HG03196 (cell line): Measurements from ENCODE around the gene SLC2A1.
"Not testable (repeated sequence)": the region's sequence is repeated elsewhere in the genome, so short reads cannot be mapped to it uniquely, and the experiment has no call there.

Source experiments
- ATAC-seq: cut with Tn5 transposase; IDR thresholded peaks from one replicate; pipeline ENCODE4 v1.9.1; 2021; ENCODE audit not compliant: unreplicated experiment

The SLC2A1 gene

DNA sequence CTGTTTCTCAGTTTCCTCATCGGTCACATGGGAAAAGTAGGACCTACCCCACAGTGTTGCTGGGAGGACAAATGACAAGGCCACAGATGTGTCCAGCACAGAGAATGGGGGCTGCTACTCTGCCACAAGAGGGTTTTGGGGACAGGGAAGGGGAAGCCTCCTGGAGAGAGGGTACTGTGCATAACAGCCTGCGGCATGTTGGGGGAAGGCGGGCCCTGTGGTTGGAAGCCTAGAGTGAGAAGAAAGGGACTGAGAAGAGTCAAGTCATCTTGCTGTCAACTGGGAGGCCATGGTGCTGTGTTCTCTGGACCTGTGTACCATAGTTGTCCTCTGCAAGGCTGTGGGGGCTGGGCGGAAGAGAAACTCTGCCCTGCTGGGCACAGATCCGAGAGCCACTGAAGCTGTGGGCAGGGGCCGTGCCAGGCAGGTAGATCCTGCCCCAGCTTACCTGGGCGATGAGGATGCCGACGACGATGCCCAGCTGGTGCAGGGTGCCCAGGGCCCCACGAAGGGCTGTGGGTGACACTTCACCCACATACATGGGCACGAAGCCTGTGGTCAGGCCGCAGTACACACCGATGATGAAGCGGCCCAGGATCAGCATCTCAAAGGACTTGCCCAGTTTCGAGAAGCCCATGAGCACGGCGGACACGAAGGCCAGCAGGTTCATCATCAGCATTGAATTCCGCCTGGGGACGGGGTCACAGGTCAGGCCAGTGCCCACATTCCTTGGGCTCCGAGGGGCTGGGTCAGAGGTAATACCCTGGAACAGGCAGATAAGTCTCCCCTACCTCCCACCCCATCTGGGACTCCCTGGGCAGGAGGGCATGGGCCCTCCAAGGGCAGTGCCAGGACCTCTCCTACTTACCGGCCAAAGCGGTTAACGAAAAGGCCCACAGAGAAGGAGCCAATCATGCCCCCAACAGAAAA lies 28.2 kb downstream of the SLC2A1 start:
- ATAC-seq: no peak

DNA sequence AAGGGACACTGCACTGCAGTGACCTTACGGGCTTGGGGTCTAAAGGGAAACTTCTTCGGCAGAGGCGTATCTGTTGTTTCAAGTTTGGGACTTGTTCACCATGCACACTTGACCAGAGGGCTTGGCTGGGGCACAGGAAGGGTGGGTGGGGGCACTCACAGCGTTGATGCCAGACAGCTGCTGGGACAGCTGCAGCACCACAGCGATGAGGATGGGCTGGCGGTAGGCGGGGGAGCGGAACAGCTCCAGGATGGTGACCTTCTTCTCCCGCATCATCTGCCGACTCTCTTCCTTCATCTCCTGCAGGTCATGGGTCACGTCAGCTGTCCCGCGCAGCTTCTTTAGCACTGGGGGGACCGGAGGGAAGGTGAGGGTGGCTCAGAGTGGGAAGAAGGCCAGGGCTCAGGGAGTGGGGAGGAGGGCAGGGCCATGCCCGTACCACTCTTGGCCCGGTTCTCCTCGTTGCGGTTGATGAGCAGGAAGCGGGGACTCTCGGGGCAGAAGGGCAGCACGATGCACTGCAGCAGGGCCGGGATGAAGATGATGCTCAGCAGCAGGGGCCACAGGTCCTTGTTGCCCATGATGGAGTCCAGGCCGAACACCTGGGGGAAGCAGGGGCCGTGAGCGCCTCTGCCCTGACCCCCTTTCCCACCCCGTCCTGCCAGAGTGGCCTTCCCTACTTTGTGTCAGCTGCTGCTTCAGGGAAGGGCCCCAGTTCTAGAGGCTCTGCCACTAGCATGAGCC lies 29.1 kb downstream of the SLC2A1 start:
- ATAC-seq: no peak

- ATAC-seq: no peak
Measured at GRCh38 chr1:42928859-42929258, 29.8 kb downstream of the SLC2A1 start.

DNA sequence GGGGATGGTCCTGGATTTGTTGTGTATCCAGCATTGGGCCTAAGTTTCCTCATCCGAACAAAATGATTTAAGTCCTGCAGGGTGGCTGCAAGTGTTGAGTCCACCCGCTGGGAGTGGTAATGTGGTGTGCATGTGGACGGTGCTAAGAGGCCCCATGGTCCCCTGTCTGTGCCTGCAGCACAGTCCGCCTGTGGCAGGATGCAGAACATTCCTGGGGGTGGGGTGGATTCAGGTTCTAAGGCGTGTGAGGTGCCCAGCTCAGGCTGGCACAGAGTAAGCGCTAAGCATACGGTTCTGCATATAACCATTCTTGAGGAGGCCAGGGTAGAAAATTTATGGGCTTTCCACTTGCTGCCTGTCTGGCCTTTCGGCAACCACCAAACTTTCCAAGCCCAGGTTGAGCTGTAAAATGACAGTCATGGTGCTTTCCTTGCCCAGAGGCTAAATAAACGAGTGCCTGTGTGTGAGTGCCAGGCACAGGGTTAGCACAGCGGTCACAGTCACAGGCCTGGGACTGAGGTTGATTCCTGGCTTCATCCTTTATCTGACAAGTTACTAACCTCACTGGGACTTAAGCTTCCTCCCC lies 30.7 kb downstream of the SLC2A1 start:
- no peak for ATAC-seq

DNA sequence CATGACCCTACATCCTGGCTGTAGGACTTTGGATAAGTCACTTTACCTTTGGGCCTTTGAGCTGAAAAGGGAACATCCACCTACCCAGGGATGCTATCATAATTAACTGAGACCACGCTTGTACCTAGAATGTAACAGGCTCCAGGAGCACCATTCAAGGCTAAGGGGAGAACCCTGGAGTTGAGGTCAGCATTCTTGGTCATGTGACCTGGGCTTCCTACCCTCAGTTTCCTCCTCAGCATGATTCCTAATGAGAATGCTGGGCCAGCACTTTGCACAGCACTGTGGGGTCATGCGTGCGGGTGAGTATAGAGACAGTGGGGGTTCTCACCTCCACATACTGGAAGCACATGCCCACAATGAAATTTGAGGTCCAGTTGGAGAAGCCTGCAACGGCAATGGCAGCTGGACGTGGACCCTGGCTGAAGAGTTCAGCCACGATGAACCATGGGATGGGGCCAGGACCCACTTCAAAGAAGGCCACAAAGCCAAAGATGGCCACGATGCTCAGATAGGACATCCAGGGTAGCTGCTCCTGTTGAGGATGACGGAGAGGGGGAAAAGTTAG lies 31.3 kb downstream of the SLC2A1 start:
- no peak for ATAC-seq

DNA sequence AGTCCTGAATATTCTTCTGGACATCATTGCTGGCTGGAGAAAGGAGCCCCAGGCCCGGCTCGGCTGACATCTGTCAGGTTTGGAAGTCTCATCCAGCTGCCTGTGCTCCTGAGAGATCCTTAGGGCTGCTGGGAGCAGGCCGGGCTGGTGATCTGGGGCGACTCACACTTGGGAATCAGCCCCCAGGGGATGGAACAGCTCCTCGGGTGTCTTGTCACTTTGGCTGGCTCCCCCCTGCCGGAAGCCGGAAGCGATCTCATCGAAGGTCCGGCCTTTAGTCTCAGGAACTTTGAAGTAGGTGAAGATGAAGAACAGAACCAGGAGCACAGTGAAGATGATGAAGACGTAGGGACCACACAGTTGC lies 31.8 kb downstream of the SLC2A1 start:
- no peak for ATAC-seq

GRCh38 chr1:42926235-42926878 lies 32.3 kb downstream of the SLC2A1 start:
- no peak for ATAC-seq

DNA sequence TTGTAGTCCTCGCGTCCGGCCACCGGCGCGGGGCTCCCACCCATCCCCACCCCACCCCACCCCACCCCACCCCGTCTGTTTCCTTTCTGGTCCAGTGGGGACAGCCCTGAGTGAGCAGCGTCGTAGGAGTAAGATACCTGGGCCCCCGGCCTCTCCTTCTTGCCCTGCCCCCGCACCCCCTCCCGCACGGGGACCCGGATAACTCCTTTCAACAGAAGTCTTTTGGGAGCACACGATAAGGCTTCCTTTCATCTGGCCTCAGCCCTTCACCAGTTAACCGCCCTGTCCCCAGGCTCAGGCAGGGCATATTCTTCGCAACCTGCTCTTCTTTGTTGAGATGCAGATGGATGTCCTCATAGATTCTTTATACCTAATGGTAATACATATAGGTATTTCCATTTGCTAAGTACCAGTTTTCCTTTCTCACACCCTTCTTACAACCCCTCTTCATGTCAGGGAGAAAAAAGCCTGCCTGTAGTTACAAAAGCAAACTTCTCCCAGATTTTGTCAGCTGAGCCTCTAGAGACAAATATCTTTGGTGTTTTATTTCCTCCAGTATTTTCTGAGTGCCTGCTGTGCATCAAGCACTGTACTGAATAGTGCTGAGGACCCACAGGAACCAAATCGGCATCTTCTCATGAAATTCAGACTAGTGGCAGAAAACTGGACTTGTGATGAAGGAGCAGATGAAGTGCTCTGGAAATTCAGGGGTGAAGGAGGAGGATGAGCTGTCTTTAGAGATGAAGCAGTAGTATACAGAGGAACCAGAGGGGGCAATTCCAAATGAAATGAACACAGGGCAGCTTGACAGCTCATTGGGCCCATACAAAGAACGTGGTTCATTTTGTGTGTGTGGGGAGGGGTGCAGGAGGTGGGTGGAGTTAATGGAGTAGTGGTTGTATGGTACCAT lies 33.6 kb downstream of the SLC2A1 start:
- no peak for ATAC-seq

DNA sequence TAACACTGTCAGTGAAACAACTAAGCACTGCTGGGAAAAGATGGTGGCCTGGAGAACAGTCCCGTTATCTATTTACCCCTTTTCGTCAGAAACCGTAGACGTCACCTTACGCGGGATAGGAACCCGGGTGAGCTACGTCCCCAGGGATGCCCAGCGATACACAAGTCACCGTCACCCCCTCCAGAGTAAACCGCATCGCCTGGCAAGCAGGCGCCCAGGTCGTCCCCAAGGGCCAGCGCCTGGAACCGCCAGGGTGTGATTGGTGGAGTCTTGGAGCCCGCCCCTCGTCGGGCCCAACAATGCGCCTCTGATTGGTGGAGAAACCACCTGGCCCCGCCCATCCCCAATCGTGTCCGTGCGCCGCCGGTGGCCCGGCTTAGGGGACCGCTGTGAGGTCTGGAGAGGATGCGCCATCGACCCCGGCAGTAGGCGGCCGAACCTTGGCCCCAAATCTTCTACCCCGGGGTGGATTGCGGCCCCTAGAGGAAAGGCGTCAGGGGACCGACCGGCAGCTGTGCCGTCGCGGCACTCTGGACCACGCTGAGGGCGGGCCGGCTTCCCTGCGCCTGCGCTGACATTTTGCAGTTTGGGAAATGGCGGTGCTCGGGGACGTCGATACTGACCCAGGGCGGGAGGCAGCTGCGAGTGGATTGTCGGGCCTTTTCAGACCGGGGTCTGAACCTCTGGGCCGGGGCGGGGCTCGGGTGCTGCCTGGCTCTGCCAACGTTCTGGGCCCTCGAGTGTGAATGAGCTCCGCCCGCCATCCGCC lies 34.4 kb downstream of the SLC2A1 start:
- peak; percentile 80 for ATAC-seq

DNA sequence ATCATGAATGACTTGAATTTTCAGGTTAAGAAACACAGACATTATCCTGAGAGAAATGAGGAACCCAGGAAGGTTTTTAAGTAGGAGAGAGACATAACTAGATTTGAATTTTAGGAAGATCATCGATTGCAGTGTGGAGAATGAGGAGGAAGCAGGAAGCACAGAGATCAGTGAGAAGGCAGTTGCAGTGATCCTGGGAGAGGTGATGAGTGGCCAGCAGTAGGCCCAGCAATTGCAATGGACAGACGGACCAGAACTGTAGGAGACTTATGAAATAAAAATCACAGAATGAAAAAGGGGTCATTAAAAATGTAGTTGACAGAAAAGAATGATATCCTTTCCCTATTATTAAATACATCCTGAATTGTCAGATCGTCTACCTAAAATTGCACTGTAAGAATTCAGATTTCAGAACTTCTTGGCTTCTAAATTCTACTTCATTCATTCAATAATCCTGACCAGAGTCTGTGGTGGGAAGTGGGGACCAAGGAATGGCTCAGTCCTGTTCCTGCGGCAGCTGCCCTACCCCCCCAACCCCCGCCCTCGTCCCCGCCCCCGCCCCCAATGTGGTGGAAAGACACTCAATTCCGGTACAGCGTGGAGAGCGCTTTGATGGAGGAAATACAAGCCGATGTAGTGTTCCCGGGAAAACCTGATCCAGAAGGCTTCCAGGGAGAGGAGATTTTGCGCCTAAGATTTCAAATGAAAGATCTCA lies 35.1 kb downstream of the SLC2A1 start:
- ATAC-seq: no peak

DNA sequence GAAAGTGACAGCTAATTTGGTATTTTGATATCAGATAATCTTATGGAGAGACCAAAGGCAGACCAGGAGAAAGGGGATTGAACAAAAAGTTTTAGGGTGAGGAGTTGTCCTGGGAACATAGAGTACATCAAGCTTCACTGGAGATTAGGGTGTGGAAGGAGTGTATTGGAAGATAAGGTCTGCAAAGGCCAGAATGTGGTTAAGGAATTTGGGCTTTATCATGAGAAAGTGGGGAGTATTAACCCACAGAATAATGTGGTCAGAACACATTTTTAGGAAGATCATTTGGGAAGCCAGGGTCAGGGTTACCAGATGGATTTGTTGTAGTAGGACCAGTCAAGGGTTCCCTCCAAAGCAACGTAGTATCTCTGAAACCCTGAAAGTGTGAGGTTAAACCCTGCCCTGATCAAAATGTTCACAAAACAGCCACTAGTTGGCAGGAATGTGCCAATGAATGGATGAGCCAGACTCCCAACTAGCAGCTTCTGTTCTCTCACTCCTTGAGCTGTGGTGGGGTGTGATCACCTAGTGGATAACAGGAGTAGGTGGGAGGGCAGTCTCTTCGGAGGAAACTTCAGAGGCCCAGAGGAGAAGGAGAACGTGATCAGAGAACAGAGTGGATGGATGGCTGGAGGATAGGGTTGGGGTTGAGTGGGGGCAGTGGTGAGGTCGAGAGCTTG lies 35.8 kb downstream of the SLC2A1 start:
- no peak for ATAC-seq

DNA sequence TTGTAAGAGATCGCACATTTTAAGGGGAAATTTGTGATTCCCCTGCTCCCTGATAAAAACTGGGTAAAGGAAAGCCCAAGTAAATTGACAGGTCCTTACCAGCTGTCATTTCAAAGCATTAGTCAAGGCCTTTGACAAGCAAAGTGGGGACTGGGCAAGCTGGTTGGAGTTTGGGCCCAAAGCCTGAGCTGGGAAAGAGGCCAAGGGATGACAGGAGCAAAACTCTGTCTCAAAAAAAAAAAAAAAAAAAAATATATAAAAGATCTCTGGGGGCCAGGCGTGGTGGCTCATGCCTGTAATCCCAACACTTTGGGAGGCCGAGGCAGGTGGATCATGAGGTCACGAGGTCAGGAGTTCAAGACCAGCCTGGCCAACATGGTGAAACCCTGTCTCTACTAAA lies 36.9 kb downstream of the SLC2A1 start:
- ATAC-seq: no peak

DNA sequence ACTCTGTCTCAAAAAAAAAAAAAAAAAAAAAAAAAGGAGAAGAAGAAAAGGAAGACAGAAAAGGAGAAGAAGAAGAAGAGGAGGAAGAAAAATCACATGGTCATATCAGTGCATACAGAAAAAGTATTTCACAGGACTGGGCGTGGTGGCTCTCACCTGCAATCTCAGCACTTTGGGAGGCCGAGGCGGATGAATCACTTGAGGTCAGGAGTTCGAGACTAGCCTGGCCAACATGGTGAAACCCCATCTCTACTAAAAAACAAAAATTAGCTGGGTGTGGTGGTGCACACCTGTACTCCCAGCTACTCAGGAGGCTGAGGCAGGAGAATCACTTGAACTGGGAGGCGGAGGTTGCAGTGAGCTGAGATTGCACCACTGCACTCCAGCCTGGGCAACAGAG lies 39.0 kb downstream of the SLC2A1 start:
- not testable (repeated sequence) for ATAC-seq

DNA sequence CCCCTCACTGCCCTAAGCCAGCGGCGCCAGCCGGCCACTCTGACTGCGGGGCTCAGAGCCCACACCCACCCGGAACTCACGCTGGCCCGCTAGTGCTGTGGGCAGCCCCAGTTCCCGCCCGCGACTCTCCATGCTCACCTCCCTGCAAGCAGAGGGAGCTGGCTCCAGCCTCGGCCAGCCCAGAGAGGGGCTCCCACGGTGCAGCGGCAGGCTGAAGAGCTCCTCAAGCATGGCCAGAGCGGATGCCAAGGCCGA lies 41.5 kb downstream of the SLC2A1 start:
- ATAC-seq: no peak

DNA sequence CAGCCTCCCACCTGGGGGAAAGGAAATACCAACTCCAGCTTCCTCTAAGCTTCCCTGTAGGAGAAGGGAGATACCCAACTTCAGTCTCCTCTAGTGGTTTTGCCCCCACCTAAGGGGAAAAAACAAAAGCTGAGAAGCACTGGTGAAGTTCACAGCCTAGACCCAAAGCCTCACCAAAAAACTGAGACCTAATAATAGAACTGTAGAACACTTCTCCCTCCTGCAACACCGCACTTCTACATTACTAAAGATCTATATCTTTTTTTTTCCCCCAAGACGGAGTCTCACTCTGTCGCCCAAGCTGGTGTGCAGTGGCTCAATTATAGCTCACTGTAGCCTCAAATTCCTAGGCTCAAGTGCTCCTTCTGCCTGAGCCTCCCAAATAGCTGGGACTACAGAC lies 43.2 kb downstream of the SLC2A1 start:
- ATAC-seq: no peak

- no peak for ATAC-seq
Measured at GRCh38 chr1:42914092-42914627, 44.5 kb downstream of the SLC2A1 start.

DNA sequence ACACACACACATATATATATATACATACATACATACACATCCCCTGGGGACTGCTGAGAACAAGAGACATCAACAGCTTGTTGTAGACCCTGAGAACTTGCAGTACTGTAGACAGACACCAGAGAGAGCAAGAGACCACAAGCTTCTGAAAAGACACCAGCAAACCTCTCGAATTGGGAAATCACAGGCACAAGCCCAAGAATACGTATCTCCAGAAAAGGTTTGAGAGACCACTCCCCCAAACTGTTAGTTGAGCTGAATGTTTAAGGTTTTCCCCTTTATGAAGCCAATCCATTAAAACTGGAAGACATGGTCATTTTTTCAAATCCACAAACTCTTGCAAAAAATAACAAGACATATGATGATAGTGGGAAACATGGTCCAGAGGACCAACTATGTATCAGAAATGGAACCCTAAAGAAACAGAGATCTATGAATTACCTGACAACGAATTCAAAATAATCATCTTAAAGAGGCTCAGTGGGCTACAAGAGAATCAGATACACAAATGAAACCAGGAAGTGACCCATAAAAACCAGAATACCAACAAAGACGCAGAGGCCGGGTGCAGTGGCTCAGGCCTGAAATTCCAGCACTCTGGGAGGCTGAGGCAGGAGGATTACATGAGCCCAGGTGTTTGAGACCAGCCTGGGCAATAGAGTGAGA lies 45.1 kb downstream of the SLC2A1 start:
- no peak for ATAC-seq

DNA sequence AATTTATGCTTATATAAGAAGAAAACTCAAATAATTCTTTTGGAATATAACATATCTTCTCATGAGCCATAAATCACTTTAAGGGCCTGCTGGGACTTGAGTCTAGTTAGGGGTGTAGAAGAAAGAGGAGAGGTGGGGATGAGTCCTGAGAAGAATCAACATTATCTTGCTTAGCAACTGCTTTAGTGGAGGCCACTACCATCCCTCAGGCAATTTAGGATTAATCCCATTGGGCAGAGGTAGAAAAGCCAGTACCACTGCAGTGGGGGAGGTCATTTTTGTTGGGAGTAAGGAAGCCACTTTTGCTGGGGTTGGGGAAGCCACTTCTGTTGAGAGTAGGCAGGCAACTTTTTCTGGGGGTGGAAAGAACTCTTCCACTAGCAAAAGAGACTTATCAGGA lies 47.7 kb downstream of the SLC2A1 start:
- ATAC-seq: no peak
